GM21619 (cell line): ENCODE measurements around the gene CEP97.
"Not testable (repeated sequence)": the region's sequence is repeated elsewhere in the genome, so short reads cannot be mapped to it uniquely, and the experiment has no call there.

Experiments
- ATAC-seq: cut with Tn5 transposase; IDR thresholded peaks from one replicate; pipeline ENCODE4 v1.9.1; 2021; ENCODE audit not compliant: unreplicated experiment

CEP97 gene

GRCh38 chr3:101777745-101778281 lies 53.4 kb downstream of the CEP97 start:
- not testable (repeated sequence) for ATAC-seq

DNA sequence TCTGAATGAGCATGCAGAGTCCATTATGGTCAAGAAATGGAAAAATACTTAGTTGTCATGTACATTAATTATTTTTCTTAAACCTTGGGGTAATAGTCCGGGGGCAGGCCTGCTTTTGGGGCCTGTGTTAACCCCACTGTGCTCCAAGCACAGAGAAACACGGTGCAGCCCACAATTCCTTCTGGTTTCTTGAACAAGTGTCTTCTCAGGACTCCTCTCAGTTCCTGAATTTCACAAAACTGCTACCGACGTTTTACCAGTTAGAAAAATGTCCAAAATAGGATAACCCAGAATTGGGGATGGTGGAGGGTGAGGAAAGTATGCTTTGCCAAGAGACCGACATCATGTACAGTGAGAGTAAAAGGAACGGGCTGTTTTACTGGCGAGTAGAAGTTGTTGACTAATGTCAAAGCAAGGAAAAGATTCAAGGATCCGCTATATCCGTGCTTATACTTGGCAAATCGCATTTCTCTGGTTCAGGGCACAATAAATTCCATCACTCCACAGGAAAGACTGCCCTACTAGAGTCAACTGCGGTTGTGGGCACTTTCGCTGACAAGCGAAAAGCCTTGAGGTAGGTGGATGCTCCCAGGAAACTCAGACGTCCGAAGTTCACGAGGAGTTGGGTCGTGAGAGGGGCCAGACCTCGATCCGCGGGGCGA lies 54.1 kb downstream of the CEP97 start:
- ATAC-seq = no peak

- ATAC-seq = peak; percentile 94
Measured at GRCh38 chr3:101779047-101779821, 54.8 kb downstream of the CEP97 start, which contains the start of gene NXPE3. NXPE3 (plus strand) TSS chr3:101779211; CDS start chr3:101785597, 6,386 bp downstream.

GRCh38 chr3:101779822-101780381 lies 55.5 kb downstream of the CEP97 start:
- no peak for ATAC-seq

- ATAC-seq = no peak
Measured at GRCh38 chr3:101780661-101781060, 56.2 kb downstream of the CEP97 start.

DNA sequence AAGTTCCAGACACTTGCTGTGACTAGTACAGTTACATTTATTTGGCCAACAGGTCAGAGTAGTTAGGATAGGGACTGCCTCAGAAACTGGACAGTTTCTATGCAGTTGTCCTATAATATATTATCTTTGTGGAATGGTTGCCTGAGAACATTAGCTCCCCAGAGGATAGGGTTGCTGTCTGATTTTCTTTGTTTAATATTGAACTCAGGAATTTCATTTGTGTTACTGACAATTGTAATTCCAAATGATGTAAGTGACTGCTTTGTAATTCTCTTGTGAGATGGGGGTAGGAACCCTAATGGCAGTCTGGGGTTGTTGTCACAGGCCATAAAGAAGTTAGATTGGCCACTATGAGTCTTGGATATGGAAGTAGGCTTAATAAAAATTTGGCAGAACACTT lies 56.8 kb downstream of the CEP97 start:
- ATAC-seq = no peak

DNA sequence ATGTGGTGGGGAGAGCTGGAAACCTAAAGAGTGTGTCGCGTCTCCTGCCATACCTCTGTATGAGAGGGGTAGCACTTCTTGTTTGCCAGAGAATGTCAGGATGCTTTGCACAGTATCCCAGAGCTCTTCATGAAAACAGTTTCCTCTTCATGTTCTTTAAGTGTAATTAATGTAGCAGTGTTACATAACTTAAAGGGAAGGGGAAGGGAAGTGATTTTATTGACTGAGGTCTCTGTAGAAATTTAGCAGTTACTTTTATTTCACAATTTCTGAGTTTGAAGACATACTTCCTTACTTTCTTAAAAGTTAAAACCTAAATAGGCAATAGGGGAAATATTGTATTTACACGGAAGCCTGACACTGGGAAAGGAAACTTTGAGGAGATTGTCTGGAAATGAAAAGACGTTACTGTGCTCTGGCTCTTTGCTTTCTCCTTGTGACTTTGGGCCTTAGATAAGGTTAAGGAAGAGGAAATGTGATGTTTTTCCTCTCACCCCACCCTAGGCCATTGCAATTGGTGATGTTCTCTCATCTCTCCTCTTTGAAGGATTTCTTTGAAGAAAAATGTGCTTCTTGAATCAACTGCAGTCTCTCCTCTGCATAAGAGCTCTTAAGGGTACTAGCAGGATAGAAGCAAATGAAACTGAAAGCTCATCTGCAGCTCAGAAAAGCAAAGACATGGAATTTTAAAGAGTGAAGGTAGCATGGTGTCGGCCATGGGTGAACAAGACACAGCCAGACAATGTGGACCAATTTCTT lies 60.6 kb downstream of the CEP97 start:
- no peak for ATAC-seq

- peak; percentile 99 for ATAC-seq
Measured at GRCh38 chr3:101791778-101792177, 67.4 kb downstream of the CEP97 start.

- no peak for ATAC-seq
Measured at GRCh38 chr3:101796077-101796680, 71.8 kb downstream of the CEP97 start.

- no peak for ATAC-seq
Measured at GRCh38 chr3:101801174-101801573, 76.8 kb downstream of the CEP97 start.

GRCh38 chr3:101802179-101802578 lies 77.8 kb downstream of the CEP97 start:
- no peak for ATAC-seq

GRCh38 chr3:101803173-101803782 lies 78.9 kb downstream of the CEP97 start:
- ATAC-seq = peak; percentile 97

- ATAC-seq = no peak
Measured at GRCh38 chr3:101803939-101804338, 79.5 kb downstream of the CEP97 start.

DNA sequence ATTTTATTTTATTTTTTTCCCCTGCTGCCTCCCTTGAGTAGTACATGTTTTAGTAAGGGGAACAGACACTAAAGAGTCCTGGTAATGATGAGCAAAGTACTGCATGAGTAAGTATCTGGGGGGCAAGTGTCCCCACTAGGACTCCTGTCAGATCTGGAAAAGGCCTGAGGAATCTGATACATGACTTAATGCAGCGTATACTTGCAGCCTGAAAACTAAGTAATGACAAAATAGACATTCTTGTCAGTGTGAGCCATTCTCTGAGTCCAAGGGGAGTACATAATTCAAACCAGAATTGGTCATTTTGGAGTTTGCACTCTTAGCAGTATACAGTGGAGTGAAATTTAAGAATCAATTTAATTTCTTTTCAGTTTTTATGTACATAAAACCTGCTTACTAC lies 82.1 kb downstream of the CEP97 start:
- ATAC-seq = no peak

GRCh38 chr3:101807888-101808287 lies 83.5 kb downstream of the CEP97 start:
- peak; percentile 58 for ATAC-seq

DNA sequence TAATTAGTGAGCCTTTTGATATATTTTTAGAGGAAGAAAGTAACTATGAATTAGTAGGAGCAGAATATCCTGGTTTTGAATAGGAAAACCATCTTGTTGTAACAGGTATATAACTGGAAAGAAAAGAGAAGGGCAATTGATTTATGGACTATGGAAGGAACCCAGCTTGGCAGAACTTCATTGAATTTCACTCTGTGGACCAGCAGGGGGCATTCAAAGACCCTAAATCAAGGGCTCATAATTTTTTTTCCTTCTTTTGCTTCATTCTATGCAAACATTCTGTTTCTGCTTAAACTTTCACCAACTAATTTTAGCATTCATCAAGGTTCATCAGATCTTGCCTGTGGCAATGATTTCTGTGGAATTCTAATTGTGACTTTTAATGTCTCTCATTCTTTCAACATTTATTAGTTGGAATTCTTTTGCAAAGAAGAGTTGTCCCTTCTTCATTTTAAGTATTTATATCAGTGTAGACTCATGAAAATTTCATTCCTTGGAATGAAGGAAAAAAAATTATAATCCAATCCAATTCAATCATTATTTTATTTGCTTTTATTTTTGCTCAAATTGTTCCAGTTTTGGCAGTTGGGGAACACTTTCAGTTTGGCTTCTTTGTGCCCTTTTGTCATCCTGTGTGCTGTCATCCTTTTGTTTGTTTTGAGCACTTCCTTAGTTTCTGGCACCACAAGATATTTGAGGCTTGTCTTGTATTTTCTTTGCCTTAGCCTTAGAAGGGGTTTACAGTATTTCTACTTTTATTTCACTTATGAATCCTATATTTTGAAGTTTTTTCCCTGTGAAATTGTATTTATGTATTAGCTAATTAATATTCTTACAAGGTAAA lies 85.0 kb downstream of the CEP97 start:
- ATAC-seq = peak; percentile 41

- ATAC-seq = no peak
Measured at GRCh38 chr3:101810022-101810418, 85.6 kb downstream of the CEP97 start.

GRCh38 chr3:101811875-101812274 lies 87.5 kb downstream of the CEP97 start:
- ATAC-seq = no peak

- ATAC-seq = no peak
Measured at GRCh38 chr3:101812895-101813294, 88.5 kb downstream of the CEP97 start.
